GM19351 (cell line): ENCODE data around the gene RBPJL.

Source experiments
- ATAC-seq: cut with Tn5 transposase; IDR thresholded peaks from one replicate; pipeline ENCODE4 v1.9.1; 2021; ENCODE audit warnings: mild to moderate bottlenecking, moderate library complexity; ENCODE audit not compliant: unreplicated experiment

Gene RBPJL

GRCh38 chr20:45316150-45317080, 9.8 kb downstream of the RBPJL start:
- no peak for ATAC-seq

- ATAC-seq: no peak
Measured at GRCh38 chr20:45317826-45318225, 11.2 kb downstream of the RBPJL start.

GRCh38 chr20:45318386-45318939, 11.8 kb downstream of the RBPJL start:
- ATAC-seq: no peak

GRCh38 chr20:45318948-45319347, 12.3 kb downstream of the RBPJL start:
- ATAC-seq: no peak

GRCh38 chr20:45320948-45321595, 14.4 kb downstream of the RBPJL start:
- ATAC-seq: no peak

GRCh38 chr20:45322952-45323383, 16.3 kb downstream of the RBPJL start:
- no peak for ATAC-seq

GRCh38 chr20:45323731-45324130, 17.1 kb downstream of the RBPJL start:
- no peak for ATAC-seq

GRCh38 chr20:45325371-45325770, 18.7 kb downstream of the RBPJL start:
- ATAC-seq: no peak

GRCh38 chr20:45328451-45328850, 21.8 kb downstream of the RBPJL start:
- ATAC-seq: no peak

GRCh38 chr20:45329497-45330319, 23.1 kb downstream of the RBPJL start:
- no peak for ATAC-seq

GRCh38 chr20:45330476-45330875, 23.8 kb downstream of the RBPJL start:
- ATAC-seq: no peak

- no peak for ATAC-seq
Measured at GRCh38 chr20:45336530-45337366, 30.1 kb downstream of the RBPJL start.

- ATAC-seq: no peak
Measured at GRCh38 chr20:45337367-45338120, 30.9 kb downstream of the RBPJL start.

GRCh38 chr20:45338121-45339030, 31.7 kb downstream of the RBPJL start:
- no peak for ATAC-seq

- no peak for ATAC-seq
Measured at GRCh38 chr20:45339084-45339483, 32.4 kb downstream of the RBPJL start.

GRCh38 chr20:45339799-45340198, 33.2 kb downstream of the RBPJL start:
- ATAC-seq: no peak

- ATAC-seq: no peak
Measured at GRCh38 chr20:45340236-45340847, 33.7 kb downstream of the RBPJL start.

- ATAC-seq: no peak
Measured at GRCh38 chr20:45340951-45341350, 34.3 kb downstream of the RBPJL start.
